Muscle of leg (tissue), 11 donors: ENCODE results near the gene BRIP1. TPM values are rescaled to one million over a fixed set of nuclear protein-coding genes. Genes with fewer than 3 reads are reported as not detected.
A peak's percentile ranks its signal among the peaks of the same experiment; 100 is the strongest.
"Not testable (repeated sequence)": the region's sequence is repeated elsewhere in the genome, so short reads cannot be mapped to it uniquely, and the experiment has no call there.

ENCODE experiments used
- DNase-seq: peaks from one replicate; pipeline ENCODE4 v3.0.0; 2013
- H3K27ac ChIP-seq: one replicate; pipeline ENCODE4 v1.5.1; 2013; ENCODE audit warnings: mild to moderate bottlenecking, low read length, control low read depth
- H3K27me3 ChIP-seq: one replicate; pipeline ENCODE4 v1.6.1; 2013; ENCODE audit warnings: low read length; ENCODE audit not compliant: control insufficient read depth, insufficient read depth
- H3K36me3 ChIP-seq: one replicate; pipeline ENCODE4 v1.6.1; 2013; ENCODE audit warnings: low read length; ENCODE audit not compliant: control insufficient read depth, insufficient read depth
- H3K4me1 ChIP-seq: one replicate; pipeline ENCODE4 v1.6.1; 2013; ENCODE audit warnings: low read length; ENCODE audit not compliant: control insufficient read depth, insufficient read depth
- H3K4me3 ChIP-seq: one replicate; pipeline ENCODE4 v1.5.1; 2013; ENCODE audit warnings: low read length, control low read depth
- H3K9me3 ChIP-seq: replicated peaks from 2 replicates; pipeline ENCODE4 v1.6.1; 2013; ENCODE audit warnings: low read depth, low read length; ENCODE audit not compliant: control insufficient read depth
- WGBS: methylation state at CpG from one replicate; pipeline ENCODE4 v1.1.5; 2013; ENCODE audit warnings: missing lambda C conversion rate; ENCODE audit not compliant: insufficient coverage; 5-methylcytosine and 5-hydroxymethylcytosine counted together
- polyA plus RNA-seq, 8 donors: library from polyadenylated mRNA; unstranded; fragments of 120-200 nt; gene quantifications; one replicate each; pipeline versions ENCODE4 v1.2.1 to v1.2.3, GENCODE V29; 2013; ENCODE audit warnings: inconsistent platforms in 1 of 8, low replicate concordance in 1 of 8; ENCODE audit not compliant: insufficient read length in 8 of 8, insufficient read depth in 1 of 8
- total RNA-seq: library from RNA; stranded (reverse); fragments of 120-200 nt; gene quantifications from one replicate; pipeline ENCODE4 v1.2.4, GENCODE V29; 2013

Gene BRIP1
- total and polyA plus RNA-seq, 9 donors = 3.0 to 7.3 (median 4.6) TPM

DNA sequence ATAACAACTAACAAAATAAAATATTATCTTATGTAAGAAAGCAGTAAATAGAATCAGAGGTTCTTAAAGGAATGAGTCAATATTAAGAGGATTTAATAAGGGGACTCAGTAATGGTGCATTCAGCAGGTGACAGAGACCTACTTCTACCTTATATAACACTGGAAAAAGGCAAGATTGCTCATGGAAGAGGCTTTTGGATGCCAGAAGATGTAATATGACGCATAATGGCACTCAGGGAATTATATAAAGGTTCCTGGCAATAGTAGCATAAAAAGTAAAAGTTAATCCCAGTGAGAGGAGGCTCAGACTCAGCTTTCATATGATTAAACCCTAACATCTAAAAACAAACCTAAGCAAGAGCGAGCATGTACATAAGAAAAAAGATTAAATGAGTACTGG lies 136.4 kb downstream of the BRIP1 start:
- no CpG with 5 or more reads among the region's 2 CpGs for WGBS

DNA sequence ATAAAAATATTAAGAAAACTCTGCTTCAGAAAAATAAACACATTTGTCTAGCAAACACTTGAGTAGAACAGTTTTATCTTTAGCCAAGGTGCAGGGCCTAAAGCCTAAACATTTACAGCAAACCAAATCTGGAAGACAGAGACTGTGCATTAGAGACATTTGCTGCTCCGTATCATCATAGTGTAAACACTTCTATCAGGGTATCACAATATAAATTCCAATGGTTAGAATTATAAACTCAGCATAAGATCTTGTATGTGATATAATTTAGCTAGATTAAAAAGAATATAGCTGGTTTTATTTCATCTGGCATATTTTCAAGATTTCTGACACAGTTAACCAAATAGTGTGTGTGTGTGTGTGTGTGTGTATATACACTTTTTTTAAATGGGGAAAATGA lies 138.6 kb downstream of the BRIP1 start:
- no CpG with 5 or more reads among the region's 1 CpG for WGBS
- no peaks in the 10 kb centered on the region for H3K27me3 ChIP-seq
- H3K36me3 ChIP-seq = no peaks in the 10 kb centered on the region
- no peaks in the 10 kb centered on the region for H3K4me1 ChIP-seq
- H3K27ac ChIP-seq = no peak overlapping the region
- no peaks in the 10 kb centered on the region for H3K9me3 ChIP-seq
- DNase-seq = no peak
- H3K4me3 ChIP-seq = no peak overlapping the region

More for the DNA sequence above, 136.4 kb downstream of the BRIP1 start:
- no peaks in the 10 kb centered on the region for H3K4me1 ChIP-seq
- no peaks in the 10 kb centered on the region for H3K9me3 ChIP-seq
- no peak overlapping the region for H3K27ac ChIP-seq
- no peaks in the 10 kb centered on the region for H3K36me3 ChIP-seq
- no peaks in the 10 kb centered on the region for H3K27me3 ChIP-seq
- no peak overlapping the region for H3K4me3 ChIP-seq
- DNase-seq = peak; percentile 11

DNA sequence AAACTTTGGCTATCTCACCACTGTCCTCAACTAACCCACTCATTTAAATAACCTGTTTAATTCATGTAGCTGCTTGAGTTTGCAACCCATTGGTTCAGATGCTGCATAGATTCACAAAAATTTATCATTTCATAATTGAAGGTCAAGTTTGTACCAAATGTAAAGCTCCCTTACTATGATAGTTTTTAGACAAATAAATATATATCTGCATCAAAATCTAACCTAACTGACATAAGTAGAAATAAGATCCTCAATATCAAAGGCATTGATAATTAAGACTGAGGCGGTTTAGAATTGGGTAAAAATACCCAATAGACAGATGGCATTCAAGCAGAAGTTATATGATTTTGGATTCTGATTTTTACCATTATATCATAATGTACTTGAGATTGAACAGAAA lies 139.4 kb downstream of the BRIP1 start:
- DNase-seq = no peak
- H3K4me3 ChIP-seq = no peak overlapping the region
- H3K27me3 ChIP-seq = no peaks in the 10 kb centered on the region
- H3K27ac ChIP-seq = no peak overlapping the region
- no CpG with 5 or more reads among the region's 1 CpG for WGBS
- H3K36me3 ChIP-seq = no peaks in the 10 kb centered on the region
- no peaks in the 10 kb centered on the region for H3K9me3 ChIP-seq
- no peaks in the 10 kb centered on the region for H3K4me1 ChIP-seq

DNA sequence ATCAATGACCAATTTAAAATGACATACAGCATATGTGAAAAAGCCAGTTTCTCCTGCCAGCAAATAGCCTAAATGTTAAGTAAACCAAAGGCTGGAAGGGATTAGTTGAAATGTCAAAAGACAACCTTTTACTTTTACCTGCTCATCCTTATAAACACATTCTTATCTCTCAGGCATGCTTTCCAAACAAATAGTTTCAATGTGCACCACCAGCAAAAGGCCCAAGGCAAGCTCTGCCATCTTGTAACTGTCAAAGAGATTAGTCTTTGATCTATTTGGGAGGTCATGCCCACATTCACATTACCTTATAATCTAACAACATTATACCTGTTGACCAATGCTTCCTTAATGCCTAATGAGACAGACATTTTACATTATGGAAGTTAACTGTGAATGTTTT lies 140.1 kb downstream of the BRIP1 start:
- peaks cover 4% of the 10 kb centered on the region for H3K9me3 ChIP-seq
- DNase-seq = no peak
- H3K27ac ChIP-seq = no peak overlapping the region
- H3K4me1 ChIP-seq = no peaks in the 10 kb centered on the region
- no peaks in the 10 kb centered on the region for H3K27me3 ChIP-seq
- no peak overlapping the region for H3K4me3 ChIP-seq
- H3K36me3 ChIP-seq = no peaks in the 10 kb centered on the region

DNA sequence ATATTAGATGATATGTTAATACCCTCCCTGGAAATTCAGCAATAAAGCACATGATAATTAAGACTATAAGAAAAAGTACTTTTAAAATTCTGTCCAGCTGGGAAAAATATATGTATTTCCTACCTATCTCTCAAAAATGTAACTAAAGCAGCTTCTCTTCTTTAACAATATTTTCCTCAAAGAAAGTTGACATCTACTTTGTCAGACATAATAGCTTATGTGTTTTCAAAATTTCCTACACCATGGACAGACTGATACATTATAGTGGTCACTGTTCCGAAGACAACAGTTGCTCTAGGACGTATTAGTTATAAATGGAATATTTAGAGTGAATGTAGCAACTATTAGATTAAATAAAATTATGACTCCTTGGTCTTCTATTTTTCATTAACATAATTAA lies 140.9 kb downstream of the BRIP1 start:
- Histone ChIP-seq H3K9me3 (peaks cover 7% of the 10 kb centered on the region), H3K4me3 (no peak overlapping the region), H3K36me3 (no peaks in the 10 kb centered on the region), H3K4me1 (no peaks in the 10 kb centered on the region), H3K27ac (no peak overlapping the region), H3K27me3 (no peaks in the 10 kb centered on the region)
- no CpG with 5 or more reads among the region's 2 CpGs for WGBS
- DNase-seq = no peak

DNA sequence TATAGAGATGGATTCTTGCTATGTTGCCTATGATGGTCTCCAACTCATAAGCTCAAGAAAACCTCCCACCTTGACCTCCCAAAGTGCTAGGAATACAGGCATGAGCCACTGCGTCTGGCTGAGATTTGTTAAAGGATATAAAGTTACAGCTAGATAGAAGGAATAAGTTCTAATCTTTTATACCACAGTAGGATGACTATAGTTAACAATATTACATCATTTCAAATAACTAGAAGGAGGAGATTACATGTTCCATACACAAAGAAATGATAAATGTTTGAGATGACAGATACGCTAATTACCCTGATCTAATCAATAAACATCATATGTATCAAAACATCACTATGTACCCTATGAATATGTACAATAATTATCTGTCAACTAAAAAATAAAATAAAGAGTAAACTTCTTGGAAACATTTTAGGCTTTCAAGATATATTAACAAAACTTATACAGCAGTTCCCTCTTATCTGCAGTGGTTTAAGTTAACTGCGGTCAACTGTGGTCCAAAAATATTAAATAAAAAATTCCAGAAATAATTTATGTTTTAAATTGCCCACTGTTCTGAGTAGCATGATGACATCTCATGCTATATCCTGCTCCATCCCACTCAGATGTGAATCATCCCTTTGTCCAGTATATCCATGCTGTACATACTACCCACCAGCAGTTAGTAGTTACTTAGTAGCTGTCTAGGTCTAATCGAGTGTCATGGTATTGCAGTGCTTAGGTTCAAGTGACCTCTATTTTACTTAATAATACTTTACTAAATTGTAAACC lies 143.1 kb downstream of the BRIP1 start:
- no CpG with 5 or more reads among the region's 4 CpGs for WGBS
- H3K9me3 ChIP-seq = peaks cover 12% of the 10 kb centered on the region
- H3K4me1 ChIP-seq = no peaks in the 10 kb centered on the region
- no peaks in the 10 kb centered on the region for H3K36me3 ChIP-seq
- H3K27me3 ChIP-seq = no peaks in the 10 kb centered on the region
- DNase-seq = no peak
- H3K4me3 ChIP-seq = no peak overlapping the region
- no peak overlapping the region for H3K27ac ChIP-seq

DNA sequence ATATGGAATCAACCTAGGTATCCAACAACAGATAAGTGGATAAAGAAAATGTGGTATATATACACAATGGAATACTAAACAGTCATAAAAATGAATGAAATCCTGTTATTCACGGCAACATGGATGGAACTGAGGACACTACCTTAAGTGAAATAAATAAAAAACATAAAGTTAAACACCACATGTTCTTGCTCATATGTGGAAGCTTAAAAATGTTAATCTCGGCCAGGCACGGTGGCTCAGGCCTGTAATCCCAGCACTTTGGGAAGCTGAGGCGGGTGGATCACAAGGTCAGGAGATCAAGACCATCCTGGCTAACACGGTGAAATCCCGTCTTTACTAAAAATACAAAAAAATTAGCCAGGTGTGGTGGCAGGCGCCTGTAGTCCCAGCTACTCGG lies 144.1 kb downstream of the BRIP1 start:
- H3K27ac ChIP-seq = not testable (repeated sequence)

DNA sequence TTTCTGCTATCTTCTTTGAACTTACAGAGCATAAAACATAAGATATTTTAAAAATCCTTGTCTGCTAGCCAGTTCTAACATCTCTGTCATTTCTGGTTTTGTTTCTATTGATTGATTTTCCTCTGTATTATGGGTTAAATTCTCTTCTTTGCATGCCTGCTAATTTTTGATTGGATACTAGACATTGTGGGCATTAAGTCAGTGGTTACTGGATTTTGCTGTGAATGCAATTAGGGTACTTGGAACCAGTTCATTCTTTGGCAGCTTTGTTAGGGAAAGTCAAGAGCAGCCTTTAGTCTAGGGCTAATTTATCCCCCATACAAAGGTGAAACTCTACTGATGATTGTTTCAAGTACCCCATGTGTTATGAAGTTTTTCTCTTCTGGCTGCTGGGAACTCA lies 145.3 kb downstream of the BRIP1 start:
- H3K27me3 ChIP-seq = no peaks in the 10 kb centered on the region
- H3K27ac ChIP-seq = no peak overlapping the region
- H3K4me1 ChIP-seq = no peaks in the 10 kb centered on the region
- no peaks in the 10 kb centered on the region for H3K36me3 ChIP-seq
- DNase-seq = no peak
- H3K4me3 ChIP-seq = no peak overlapping the region
- peaks cover 12% of the 10 kb centered on the region for H3K9me3 ChIP-seq

More for the DNA sequence above, 144.1 kb downstream of the BRIP1 start:
- not testable (repeated sequence) for H3K36me3 ChIP-seq, H3K4me3 ChIP-seq, H3K4me1 ChIP-seq, H3K27me3 ChIP-seq, DNase-seq
- H3K9me3 ChIP-seq = peaks cover 12% of the 10 kb centered on the region
- WGBS = 100% methylated on average over 3 of the region's 8 CpGs

DNA sequence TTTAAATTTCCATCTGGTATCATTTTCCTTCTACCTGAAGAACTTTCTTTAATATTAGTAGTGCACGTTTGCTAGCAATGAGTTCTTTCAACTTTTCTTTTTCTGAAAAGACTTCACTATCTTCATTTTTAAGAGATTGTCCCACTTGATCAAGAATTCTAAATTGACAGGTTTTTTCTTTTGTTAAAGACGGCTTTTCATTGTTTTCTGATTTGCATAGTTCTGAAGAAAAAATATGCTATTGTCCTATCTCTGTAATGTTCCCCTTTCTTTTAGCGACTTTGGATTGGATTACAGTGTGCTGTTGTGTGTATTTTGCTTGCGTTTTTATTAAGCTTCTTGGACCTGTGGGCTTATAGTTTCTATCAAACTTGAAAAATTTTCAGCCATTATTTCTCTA lies 146.0 kb downstream of the BRIP1 start:
- Histone ChIP-seq H3K4me3 (no peak overlapping the region), H3K36me3 (no peaks in the 10 kb centered on the region), H3K27me3 (no peaks in the 10 kb centered on the region), H3K4me1 (no peaks in the 10 kb centered on the region), H3K27ac (no peak overlapping the region), H3K9me3 (peaks cover 12% of the 10 kb centered on the region)
- no CpG with 5 or more reads among the region's 4 CpGs for WGBS
- no peak for DNase-seq

DNA sequence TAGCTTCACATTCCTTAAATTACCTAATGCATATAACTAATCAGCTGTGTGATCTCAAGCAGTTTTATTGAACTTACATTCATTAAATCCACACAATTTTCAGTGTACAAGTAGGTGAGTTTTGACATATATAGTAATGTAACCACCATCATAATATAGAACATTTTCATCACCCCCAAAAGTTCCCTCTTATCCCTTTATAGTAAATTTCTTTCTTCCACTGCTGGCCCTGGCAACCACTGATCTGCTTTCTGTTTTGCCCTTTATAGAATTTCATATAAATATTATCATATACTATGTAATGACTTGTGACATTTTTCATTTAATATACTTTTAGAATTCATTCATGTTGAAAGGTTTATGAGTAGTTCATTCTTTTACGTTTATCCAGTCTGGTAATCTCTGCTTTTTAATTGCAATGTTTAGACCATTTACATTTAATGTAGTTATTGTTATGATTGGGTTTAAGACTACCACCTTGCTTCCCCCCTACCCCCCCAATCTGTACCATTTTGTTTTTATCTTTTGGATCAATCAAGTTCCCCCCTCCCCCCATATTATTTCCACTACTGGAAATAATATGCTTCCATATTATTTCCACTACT lies 147.0 kb downstream of the BRIP1 start:
- no peak overlapping the region for H3K27ac ChIP-seq
- DNase-seq = no peak
- no CpG with 5 or more reads among the region's 1 CpG for WGBS

More for the DNA sequence above, 147.0 kb downstream of the BRIP1 start:
- no peaks in the 10 kb centered on the region for H3K4me1 ChIP-seq
- H3K4me3 ChIP-seq = no peak overlapping the region
- no peaks in the 10 kb centered on the region for H3K27me3 ChIP-seq
- H3K36me3 ChIP-seq = no peaks in the 10 kb centered on the region
- H3K9me3 ChIP-seq = peaks cover 12% of the 10 kb centered on the region
